ENCODE measurements around the gene LINS1. TPM values are rescaled to one million over a fixed set of nuclear protein-coding genes. Genes with fewer than 3 reads are reported as not detected.

The LINS1 gene
- total RNA-seq, 6 experiments from 2014 or later = 7.2 to 11.9 (median 7.4) TPM

GRCh38 chr15:100560323-100560722, 41.7 kb downstream of the LINS1 start:
- Mint-ChIP-seq H3K4me1 (ENCODE audit: low read depth) (no peaks in the 10 kb centered on the region), H3K27ac (no peak overlapping the region), H3K36me3 (ENCODE audit: low read depth) (no peaks in the 10 kb centered on the region), H3K9me3 (peaks cover 17% of the 10 kb centered on the region), H3K27me3 (ENCODE audit: insufficient read depth) (no peaks in the 10 kb centered on the region; the same call in 1 of the 2 replicates), H3K4me3 (no peak overlapping the region)
- no peak for TF ChIP-seq CTCF (IDR thresholded peaks at IDR 0.05)
- DNase-seq = no peak

GRCh38 chr15:100559330-100559729, 42.7 kb downstream of the LINS1 start:
- Mint-ChIP-seq H3K4me1 (ENCODE audit: low read depth) (no peaks in the 10 kb centered on the region), H3K27me3 (ENCODE audit: insufficient read depth) (no peaks in the 10 kb centered on the region; the same call in 1 of the 2 replicates), H3K27ac (no peak overlapping the region), H3K4me3 (no peak overlapping the region), H3K9me3 (peaks cover 17% of the 10 kb centered on the region), H3K36me3 (ENCODE audit: low read depth) (no peaks in the 10 kb centered on the region)
- TF ChIP-seq CTCF (IDR thresholded peaks at IDR 0.05) = no peak
- DNase-seq = peak; percentile 33

- Mint-ChIP-seq H3K9me3 (peaks cover 20% of the 10 kb centered on the region), H3K4me3 (no peak overlapping the region), H3K27me3 (ENCODE audit: insufficient read depth) (no peaks in the 10 kb centered on the region; the same call in 1 of the 2 replicates), H3K4me1 (ENCODE audit: low read depth) (no peaks in the 10 kb centered on the region), H3K27ac (no peak overlapping the region), H3K36me3 (ENCODE audit: low read depth) (peaks cover 4% of the 10 kb centered on the region)
- no peak for TF ChIP-seq CTCF (IDR thresholded peaks at IDR 0.05)
- DNase-seq = no peak
Measured at GRCh38 chr15:100558771-100559254, 43.2 kb downstream of the LINS1 start.

GRCh38 chr15:100553468-100553867, 48.5 kb downstream of the LINS1 start:
- TF ChIP-seq CTCF (IDR thresholded peaks at IDR 0.05) = no peak
- H3K4me1 Mint-ChIP-seq (ENCODE audit: low read depth) = no peaks in the 10 kb centered on the region
- H3K36me3 Mint-ChIP-seq (ENCODE audit: low read depth) = peaks cover 5% of the 10 kb centered on the region
- no peak for DNase-seq
- no peak overlapping the region for H3K4me3 Mint-ChIP-seq
- peaks cover 29% of the 10 kb centered on the region for H3K9me3 Mint-ChIP-seq
- H3K27me3 Mint-ChIP-seq (ENCODE audit: insufficient read depth) = no peaks in the 10 kb centered on the region
- H3K27ac Mint-ChIP-seq = no peak overlapping the region

- H3K9me3 Mint-ChIP-seq = peaks cover 13% of the 10 kb centered on the region; the same call in 1 of the 2 replicates
- H3K36me3 Mint-ChIP-seq (ENCODE audit: low read depth) = no peaks in the 10 kb centered on the region
- H3K4me1 Mint-ChIP-seq (ENCODE audit: low read depth) = no peaks in the 10 kb centered on the region
- no peaks in the 10 kb centered on the region; the same call in 1 of the 2 replicates for H3K27me3 Mint-ChIP-seq (ENCODE audit: insufficient read depth)
- DNase-seq = no peak
- TF ChIP-seq CTCF (IDR thresholded peaks at IDR 0.05) = no peak
- H3K27ac Mint-ChIP-seq = no peak overlapping the region
- no peak overlapping the region for H3K4me3 Mint-ChIP-seq
Measured at GRCh38 chr15:100547961-100548360, 54.0 kb downstream of the LINS1 start.
